ENCODE measurements around the gene ESPNL.

The ESPNL gene

DNA sequence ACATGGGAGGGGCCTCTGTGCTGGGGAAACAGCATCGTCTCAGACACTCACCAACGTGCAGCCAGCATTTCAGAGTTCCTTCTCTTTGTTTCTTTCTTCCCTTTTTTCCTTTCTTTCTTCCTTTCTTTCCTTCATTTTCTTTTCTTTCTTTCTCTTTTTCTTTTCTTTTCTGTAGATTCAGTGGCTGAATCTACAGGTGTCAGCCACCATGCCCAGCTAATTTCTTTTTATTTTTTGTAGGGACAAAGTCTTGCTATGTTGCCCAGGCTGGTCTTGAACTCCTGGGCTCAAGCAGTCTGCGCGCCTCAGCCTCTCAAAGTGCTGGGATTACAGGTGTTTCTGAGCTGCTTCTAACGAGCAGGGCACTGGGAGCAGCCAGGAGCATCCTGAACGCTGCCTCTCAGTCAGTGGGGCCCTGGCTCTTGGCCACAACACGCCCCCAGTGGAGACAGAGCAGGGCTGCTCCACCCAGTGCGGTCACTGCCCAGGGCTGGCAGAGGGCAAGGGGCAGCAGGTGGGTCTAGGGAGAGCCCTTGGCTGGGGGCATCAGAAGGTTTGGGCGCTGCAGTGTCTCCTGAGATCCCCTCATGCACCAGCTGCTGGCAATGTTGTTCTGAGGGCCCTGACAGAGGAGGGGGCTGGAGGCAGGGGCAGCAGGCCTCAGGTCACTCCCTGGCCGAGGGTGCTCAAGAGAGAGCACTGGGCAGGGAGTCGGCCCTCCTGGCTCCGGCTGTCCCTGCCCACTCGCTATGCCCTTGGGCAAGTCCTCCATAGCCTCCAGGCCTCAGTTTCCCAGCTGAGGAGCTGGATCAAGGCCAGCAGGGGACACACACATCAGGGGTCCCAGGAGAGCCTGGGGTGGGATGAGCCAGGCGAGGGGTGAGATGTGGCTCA, 33.6 kb downstream of the ESPNL start:
- H3K9me3 ChIP-seq (ENCODE audit: insufficient read depth, low read length), result no peaks in the 10 kb centered on the region
- no peak for DNase-seq (ENCODE audit: low read depth, low spot score)
- H3K4me3 ChIP-seq (ENCODE audit: insufficient read length, low read depth), result no peak overlapping the region
- no peaks in the 10 kb centered on the region for H3K27me3 ChIP-seq (ENCODE audit: insufficient read depth, insufficient read length)
- H3K9ac ChIP-seq (ENCODE audit: insufficient read length, low read depth), result no peak overlapping the region
- TF ChIP-seq ZNF274 (IDR thresholded peaks at IDR 0.05; ENCODE audit: low read depth, low read length), result no peak
- TF ChIP-seq YY1 (IDR thresholded peaks at IDR 0.05; ENCODE audit: insufficient read depth, insufficient read length), result no peak
- no peak for TF ChIP-seq SUZ12 (IDR thresholded peaks at IDR 0.05; ENCODE audit: extremely low read depth, insufficient read depth, insufficient read length)
- peaks cover 15% of the 10 kb centered on the region for H3K4me1 ChIP-seq (ENCODE audit: insufficient read depth, insufficient read length)
- no peaks in the 10 kb centered on the region for H3K36me3 ChIP-seq (ENCODE audit: insufficient read depth, insufficient read length, low read length)

DNA sequence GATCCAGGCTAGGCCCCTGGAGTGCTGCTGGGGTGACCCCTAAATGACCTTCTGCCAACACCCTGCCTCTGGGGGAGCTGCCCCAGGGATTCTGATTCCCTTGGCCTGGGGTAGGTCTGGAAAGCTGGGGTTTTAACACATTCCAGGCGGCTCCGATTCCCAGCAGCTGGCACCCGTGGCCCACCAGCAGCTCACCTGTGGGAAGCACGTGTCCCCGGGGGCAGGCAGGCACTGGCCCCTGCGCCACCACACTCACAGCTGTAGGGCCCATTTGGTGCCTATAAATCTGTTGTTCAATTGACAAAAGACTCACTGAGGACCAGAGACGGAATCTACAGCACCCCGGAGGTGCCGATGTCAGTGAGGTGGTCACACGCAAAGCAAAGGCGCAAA, 34.2 kb downstream of the ESPNL start:
- H3K9me3 ChIP-seq (ENCODE audit: insufficient read depth, low read length), result no peaks in the 10 kb centered on the region
- no peaks in the 10 kb centered on the region for H3K27me3 ChIP-seq (ENCODE audit: insufficient read depth, insufficient read length)
- peaks cover 22% of the 10 kb centered on the region for H3K4me1 ChIP-seq (ENCODE audit: insufficient read depth, insufficient read length)
- H3K9ac ChIP-seq (ENCODE audit: insufficient read length, low read depth), result no peak overlapping the region
- no peaks in the 10 kb centered on the region for H3K36me3 ChIP-seq (ENCODE audit: insufficient read depth, insufficient read length, low read length)
- no peak overlapping the region for H3K4me3 ChIP-seq (ENCODE audit: insufficient read length, low read depth)
- no peak for DNase-seq (ENCODE audit: low read depth, low spot score)
- TF ChIP-seq YY1 (IDR thresholded peaks at IDR 0.05; ENCODE audit: insufficient read depth, insufficient read length) (no peak), SUZ12 (IDR thresholded peaks at IDR 0.05; ENCODE audit: extremely low read depth, insufficient read depth, insufficient read length) (no peak), ZNF274 (IDR thresholded peaks at IDR 0.05; ENCODE audit: low read depth, low read length) (no peak)

DNA sequence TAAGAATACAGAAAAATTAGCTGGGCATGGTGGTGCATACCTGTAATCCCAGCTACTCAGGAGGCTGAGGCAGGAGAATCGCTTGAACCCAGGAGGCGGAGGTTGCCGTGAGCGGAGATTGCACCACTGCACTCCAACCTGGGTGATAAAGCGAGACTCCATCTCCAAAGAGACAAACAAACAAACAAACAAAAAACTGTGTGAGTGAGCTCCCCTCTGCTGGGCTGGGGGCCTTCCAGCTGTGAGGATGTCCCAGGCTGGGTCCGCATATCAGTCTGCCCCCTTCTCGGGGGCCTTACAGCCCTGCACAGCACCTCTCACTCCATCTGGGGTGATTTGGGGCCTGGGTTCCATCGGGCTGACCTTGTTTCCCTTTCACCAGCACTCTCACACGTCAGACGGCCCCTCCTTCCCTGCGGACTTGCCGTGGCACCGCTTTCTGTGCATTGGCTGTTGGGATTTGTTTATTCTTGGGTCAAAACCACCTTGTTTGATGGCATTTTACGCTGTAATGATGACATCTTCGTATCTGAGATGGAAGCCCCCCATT, 35.5 kb downstream of the ESPNL start:
- TF ChIP-seq ZNF274 (IDR thresholded peaks at IDR 0.05; ENCODE audit: low read depth, low read length) (no peak), SUZ12 (IDR thresholded peaks at IDR 0.05; ENCODE audit: extremely low read depth, insufficient read depth, insufficient read length) (no peak), YY1 (IDR thresholded peaks at IDR 0.05; ENCODE audit: insufficient read depth, insufficient read length) (no peak)
- Histone ChIP-seq H3K27me3 (ENCODE audit: insufficient read depth, insufficient read length) (no peaks in the 10 kb centered on the region), H3K9me3 (ENCODE audit: insufficient read depth, low read length) (no peaks in the 10 kb centered on the region), H3K36me3 (ENCODE audit: insufficient read depth, insufficient read length, low read length) (peaks cover 5% of the 10 kb centered on the region), H3K4me1 (ENCODE audit: insufficient read depth, insufficient read length) (peaks cover 24% of the 10 kb centered on the region), H3K4me3 (ENCODE audit: insufficient read length, low read depth) (no peak overlapping the region), H3K9ac (ENCODE audit: insufficient read length, low read depth) (no peak overlapping the region)
- no peak for DNase-seq (ENCODE audit: low read depth, low spot score)

DNA sequence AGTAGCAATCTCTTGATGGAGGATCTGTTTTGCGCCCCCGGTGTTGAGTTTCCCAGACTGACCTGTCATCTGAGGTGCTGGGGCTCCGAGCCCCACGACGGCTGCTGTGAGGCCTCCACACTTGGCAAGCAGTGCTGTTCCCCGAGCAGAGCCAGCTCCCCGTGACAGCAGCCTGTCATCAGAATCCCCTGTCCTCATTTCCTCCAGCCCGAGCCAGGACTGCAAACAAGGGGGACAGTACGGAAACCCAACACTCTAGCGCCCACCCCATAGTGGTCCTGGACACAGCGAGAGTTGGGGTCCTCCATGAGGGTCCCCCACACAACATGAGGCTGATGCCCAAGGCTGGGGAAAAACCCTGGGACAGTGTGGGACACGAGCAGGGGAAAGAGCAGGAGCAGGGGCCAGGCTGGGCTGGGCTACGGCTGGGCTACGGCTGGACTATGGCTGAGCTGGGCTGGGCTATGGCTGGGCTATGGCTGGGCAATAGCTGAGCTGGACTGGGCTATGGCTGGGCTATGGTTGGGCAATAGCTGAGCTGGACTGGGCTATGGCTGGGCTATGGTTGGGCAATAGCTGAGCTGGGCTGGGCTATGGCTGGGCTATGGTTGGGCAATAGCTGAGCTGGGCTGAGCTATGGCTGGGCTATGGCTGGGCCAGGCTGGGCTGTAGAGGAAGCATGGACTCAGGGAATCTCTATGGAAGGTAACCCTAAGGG, 36.8 kb downstream of the ESPNL start:
- no peaks in the 10 kb centered on the region for H3K9me3 ChIP-seq (ENCODE audit: insufficient read depth, low read length)
- DNase-seq (ENCODE audit: low read depth, low spot score), result no peak
- H3K4me3 ChIP-seq (ENCODE audit: insufficient read length, low read depth), result no peak overlapping the region
- no peak for TF ChIP-seq YY1 (IDR thresholded peaks at IDR 0.05; ENCODE audit: insufficient read depth, insufficient read length)
- no peak for TF ChIP-seq ZNF274 (IDR thresholded peaks at IDR 0.05; ENCODE audit: low read depth, low read length)
- no peak for TF ChIP-seq SUZ12 (IDR thresholded peaks at IDR 0.05; ENCODE audit: extremely low read depth, insufficient read depth, insufficient read length)
- peaks cover 14% of the 10 kb centered on the region for H3K36me3 ChIP-seq (ENCODE audit: insufficient read depth, insufficient read length, low read length)
- H3K9ac ChIP-seq (ENCODE audit: insufficient read length, low read depth), result no peak overlapping the region
- H3K4me1 ChIP-seq (ENCODE audit: insufficient read depth, insufficient read length), result peaks cover 24% of the 10 kb centered on the region
- no peaks in the 10 kb centered on the region for H3K27me3 ChIP-seq (ENCODE audit: insufficient read depth, insufficient read length)

DNA sequence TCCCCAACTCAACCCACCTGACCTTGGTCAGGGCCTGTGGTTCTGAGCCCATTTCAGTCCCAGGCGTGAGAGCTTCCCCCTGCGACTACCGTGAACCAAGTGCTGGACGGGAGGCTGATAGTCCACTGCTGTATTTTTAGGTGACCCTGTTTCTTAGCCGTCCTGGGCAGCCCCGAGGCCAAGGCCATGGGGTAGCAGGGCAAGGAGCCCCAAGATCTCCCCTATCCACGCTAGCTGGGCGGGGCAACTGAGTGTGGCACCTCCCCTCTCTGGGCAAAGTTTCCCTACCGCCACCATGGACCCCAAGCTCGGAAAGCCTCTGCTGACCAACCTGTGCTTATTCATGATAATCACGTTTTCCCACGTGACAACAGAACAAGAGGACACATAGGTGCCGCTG, 37.7 kb downstream of the ESPNL start:
- H3K4me1 ChIP-seq (ENCODE audit: insufficient read depth, insufficient read length), result peaks cover 24% of the 10 kb centered on the region
- H3K9ac ChIP-seq (ENCODE audit: insufficient read length, low read depth), result no peak overlapping the region
- no peak for DNase-seq (ENCODE audit: low read depth, low spot score)
- peaks cover 19% of the 10 kb centered on the region for H3K36me3 ChIP-seq (ENCODE audit: insufficient read depth, insufficient read length, low read length)
- no peaks in the 10 kb centered on the region for H3K27me3 ChIP-seq (ENCODE audit: insufficient read depth, insufficient read length)
- no peak for TF ChIP-seq SUZ12 (IDR thresholded peaks at IDR 0.05; ENCODE audit: extremely low read depth, insufficient read depth, insufficient read length)
- no peak for TF ChIP-seq YY1 (IDR thresholded peaks at IDR 0.05; ENCODE audit: insufficient read depth, insufficient read length)
- TF ChIP-seq ZNF274 (IDR thresholded peaks at IDR 0.05; ENCODE audit: low read depth, low read length), result no peak
- H3K4me3 ChIP-seq (ENCODE audit: insufficient read length, low read depth), result no peak overlapping the region
- H3K9me3 ChIP-seq (ENCODE audit: insufficient read depth, low read length), result no peaks in the 10 kb centered on the region

DNA sequence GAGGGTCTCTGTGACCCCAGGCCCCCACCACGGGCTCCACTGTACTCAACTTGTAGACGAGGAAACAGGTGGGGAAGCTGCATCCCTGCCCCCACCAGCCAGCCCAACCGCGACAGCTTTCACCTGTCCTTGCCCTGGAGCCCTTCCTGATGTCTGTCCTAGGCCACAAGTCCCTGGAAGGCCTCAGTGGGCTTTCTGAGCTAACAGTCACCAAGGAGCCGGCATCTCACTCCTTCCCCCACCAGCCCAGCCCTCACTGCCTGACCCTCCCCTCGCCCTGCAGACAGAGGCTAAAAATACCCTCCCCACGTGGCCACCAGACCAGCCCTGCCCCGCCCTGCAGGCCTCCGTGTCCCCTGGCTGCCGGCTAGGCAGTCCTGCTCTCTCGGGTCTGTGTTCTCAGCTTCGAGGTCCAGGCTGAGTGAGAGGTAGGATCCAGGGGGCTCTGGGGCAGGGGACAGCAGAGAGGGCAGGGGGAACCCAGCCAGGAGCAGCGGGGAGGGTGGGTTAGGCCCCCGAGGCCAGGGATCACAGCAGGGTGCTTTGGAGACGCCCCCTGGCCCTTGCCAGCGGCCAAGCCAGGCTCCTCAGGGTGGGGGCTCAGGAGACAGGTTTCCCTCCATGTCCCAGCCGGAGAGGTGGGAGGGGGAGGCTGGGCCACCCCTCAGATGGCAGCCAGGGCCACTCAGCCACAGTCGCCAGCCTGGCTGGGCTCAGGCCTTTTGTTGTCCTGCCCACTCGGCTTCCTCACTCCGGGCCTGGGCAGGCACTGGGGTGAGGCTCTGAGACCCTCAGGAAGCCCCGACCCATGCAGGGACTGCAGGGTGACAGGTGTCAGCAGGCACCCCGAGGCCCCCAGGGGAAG, 38.4 kb downstream of the ESPNL start, which contains the start of gene KLHL30:
TSS of gene KLHL30 (plus strand) at position 338 of the 865 bp plus-strand sequence. CDS start 2,087 bp downstream, outside the sequence.
- no peak for TF ChIP-seq SUZ12 (IDR thresholded peaks at IDR 0.05; ENCODE audit: extremely low read depth, insufficient read depth, insufficient read length)
- no peak for TF ChIP-seq ZNF274 (IDR thresholded peaks at IDR 0.05; ENCODE audit: low read depth, low read length)
- no peak for TF ChIP-seq YY1 (IDR thresholded peaks at IDR 0.05; ENCODE audit: insufficient read depth, insufficient read length)
- H3K4me3 ChIP-seq (ENCODE audit: insufficient read length, low read depth), result peak within 1 kb of the TSS; percentile 13

More for the DNA sequence above, 38.4 kb downstream of the ESPNL start, which contains the start of gene KLHL30:
- peak within 1 kb of the TSS; percentile 22 for H3K9ac ChIP-seq (ENCODE audit: insufficient read length, low read depth)
- peaks cover 24% of the 10 kb centered on the region for H3K4me1 ChIP-seq (ENCODE audit: insufficient read depth, insufficient read length)
- no peaks in the 10 kb centered on the region for H3K27me3 ChIP-seq (ENCODE audit: insufficient read depth, insufficient read length)
- H3K36me3 ChIP-seq (ENCODE audit: insufficient read depth, insufficient read length, low read length), result peaks cover 19% of the 10 kb centered on the region
- no peak for DNase-seq (ENCODE audit: low read depth, low spot score)
- H3K9me3 ChIP-seq (ENCODE audit: insufficient read depth, low read length), result no peaks in the 10 kb centered on the region

All from NT2/D1 (cell line).